NCI-H2196 (cell line): ENCODE measurements around the gene EXOC3L1.

Source experiments
- DNase-seq: peaks from one replicate; lab custom pipeline; 2025; ENCODE audit not compliant: unreplicated experiment; lab: John Stamatoyannopoulos, UW

The EXOC3L1 gene

GRCh38 chr16:67216612-67217490 lies 26.9 kb upstream of the EXOC3L1 start:
- no peak for DNase-seq

- DNase-seq: no peak
Measured at GRCh38 chr16:67215706-67216105, 25.8 kb upstream of the EXOC3L1 start.

- DNase-seq: no peak
Measured at GRCh38 chr16:67213197-67214019, 23.5 kb upstream of the EXOC3L1 start.

- no peak for DNase-seq
Measured at GRCh38 chr16:67212766-67213165, 22.8 kb upstream of the EXOC3L1 start.

- DNase-seq: no peak
Measured at GRCh38 chr16:67211674-67212073, 21.7 kb upstream of the EXOC3L1 start.

DNA sequence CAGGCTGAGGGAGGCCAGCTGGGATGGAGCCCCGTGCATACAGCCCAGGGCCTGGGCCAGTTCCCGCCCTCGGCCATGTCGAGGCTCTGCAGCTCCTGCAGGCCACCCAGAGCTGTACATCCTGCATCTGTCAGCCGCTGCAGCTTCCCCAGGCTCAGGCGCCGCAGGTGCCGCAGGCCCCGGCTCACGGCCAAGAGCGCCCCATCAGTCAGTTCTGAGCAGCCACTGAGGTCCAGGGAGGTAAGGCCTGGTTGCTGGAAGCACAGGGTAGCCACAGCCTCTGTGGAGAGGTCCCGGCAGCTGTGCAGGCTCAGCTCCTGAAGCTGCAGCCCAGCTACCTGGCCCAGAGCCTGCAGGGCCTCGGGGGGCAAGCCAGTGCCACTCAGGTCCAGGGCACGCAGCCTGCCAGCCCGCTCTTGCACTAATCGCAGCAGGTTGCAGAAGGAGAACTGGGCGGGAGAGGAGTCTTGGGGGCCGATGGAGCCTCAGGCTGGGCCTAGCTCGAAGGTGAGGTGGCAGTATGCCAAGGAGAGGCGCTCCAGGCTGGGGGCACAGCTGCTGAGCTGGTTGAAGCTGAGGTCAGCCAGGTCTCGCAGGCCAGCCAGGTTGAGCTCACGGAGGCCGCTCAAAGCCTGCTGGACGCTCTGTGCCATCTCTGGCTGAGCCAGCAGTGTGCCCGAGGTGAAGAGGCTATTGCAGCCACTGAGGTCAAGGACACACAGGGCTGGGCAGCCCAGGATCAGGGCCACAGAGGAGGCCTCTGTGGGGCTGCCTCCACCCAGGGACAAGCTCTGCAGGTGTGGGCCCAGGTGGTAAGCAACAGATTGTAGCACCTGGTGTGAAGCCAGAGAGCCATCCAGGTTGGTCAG lies 20.4 kb upstream of the EXOC3L1 start:
- no peak for DNase-seq

GRCh38 chr16:67209565-67209964 lies 19.6 kb upstream of the EXOC3L1 start:
- DNase-seq: no peak

DNA sequence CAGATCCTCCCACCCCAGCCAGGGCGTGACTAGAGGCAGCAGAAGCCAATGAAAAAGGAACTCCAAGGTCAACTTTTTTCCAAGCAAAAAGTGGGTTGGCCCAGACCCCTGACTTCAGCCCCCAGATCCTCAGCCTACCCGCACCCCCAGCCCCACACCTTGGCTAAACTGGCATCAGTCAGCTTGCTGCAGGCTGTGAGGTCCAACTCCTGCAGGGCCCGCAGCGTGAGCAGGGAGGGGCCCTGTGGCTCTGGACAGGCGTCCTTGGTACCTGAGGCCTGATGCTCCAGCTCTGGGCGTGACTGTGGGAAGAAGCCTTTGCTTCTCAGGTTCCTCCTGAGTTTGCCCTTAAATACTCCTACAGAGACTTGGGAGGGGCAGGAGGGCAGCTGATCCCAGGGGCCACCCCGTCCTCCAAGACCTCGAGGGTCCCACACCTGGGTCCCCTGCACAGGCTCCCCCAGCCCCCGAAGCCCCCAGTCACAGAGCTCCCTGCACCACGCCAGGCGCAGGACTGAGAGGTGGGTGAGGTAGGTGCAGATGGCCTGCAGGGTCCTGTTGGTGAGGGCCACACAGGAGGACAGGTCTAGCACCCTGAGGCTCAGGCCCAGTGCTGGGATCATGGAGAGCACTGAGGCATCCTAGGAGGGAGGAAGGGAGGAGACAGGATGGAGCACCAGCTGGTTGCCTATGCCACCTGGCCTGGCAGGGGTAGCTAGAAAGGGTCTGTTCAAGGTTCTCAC lies 18.4 kb upstream of the EXOC3L1 start:
- no peak for DNase-seq

GRCh38 chr16:67207249-67208091 lies 17.5 kb upstream of the EXOC3L1 start:
- DNase-seq: peak; percentile 64

GRCh38 chr16:67206838-67207248 lies 16.9 kb upstream of the EXOC3L1 start:
- no peak for DNase-seq

DNA sequence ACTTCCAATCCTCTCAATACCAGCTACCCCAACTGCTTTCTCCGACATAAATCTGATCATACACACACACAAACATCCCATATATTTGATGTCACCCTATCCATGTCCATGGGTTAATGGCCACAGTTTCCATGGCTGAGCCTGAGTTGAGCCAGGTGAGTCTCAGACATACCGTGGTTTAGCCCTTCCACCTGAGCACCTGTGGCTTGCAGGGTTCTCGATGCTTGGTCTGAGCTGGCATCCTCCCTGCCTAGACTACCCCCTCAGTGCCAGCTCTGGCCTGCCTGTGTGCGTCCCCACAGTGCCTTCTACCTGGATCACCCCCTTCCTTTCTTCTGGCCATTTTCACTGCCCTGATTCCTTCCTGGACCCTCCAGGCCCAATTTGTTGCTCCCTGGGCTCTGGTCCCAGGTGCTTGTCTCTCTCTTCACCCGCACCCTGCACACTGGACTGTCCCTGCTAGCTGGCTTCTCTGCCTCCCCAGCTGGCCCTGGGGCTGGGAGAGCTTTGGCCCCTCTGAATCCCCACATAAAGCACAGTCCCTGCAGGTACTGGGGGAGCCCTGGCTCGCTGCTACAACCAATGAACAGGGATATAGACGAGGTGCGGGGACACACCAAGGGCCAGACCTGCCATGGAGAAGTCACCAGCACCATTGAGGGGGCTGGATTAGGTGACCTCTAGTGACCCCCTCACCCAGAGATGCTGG lies 16.3 kb upstream of the EXOC3L1 start:
- DNase-seq: no peak

GRCh38 chr16:67204076-67204475 lies 14.1 kb upstream of the EXOC3L1 start:
- DNase-seq: no peak

DNA sequence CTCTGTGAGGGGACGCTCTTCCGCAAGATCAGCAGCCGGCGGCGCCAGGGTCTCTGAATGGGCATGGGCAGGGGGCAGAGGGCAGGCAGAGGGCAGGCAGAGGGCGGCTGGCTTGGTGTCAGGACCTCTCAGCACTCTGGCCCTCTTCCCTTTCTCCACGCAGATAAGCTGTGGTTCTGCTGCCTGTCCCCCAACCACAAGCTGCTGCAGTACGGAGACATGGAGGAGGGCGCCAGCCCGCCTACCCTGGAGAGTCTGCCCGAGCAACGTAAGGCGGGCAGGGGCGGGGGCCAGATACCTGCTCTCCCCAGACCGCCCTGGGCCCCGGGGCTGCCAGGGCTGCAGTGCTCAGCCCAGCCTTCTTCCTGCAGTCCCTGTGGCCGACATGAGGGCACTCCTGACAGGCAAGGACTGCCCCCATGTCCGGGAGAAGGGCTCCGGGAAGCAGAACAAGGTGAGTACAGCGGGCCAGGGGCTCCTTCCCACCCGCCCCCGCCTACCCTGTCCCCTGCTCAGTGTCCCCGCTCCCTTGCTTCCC lies 13.1 kb upstream of the EXOC3L1 start:
- DNase-seq: no peak

- no peak for DNase-seq
Measured at GRCh38 chr16:67202426-67202825, 12.5 kb upstream of the EXOC3L1 start.

- DNase-seq: no peak
Measured at GRCh38 chr16:67201411-67202345, 11.7 kb upstream of the EXOC3L1 start.

GRCh38 chr16:67200491-67200890 lies 10.6 kb upstream of the EXOC3L1 start:
- no peak for DNase-seq

GRCh38 chr16:67199808-67200198 lies 9.9 kb upstream of the EXOC3L1 start:
- DNase-seq: no peak
